NCI-H82 (cell line): ENCODE data around the gene LRCH1.
"Not testable (repeated sequence)": the region's sequence is repeated elsewhere in the genome, so short reads cannot be mapped to it uniquely, and the experiment has no call there.

Experiments
- DNase-seq: peaks from one replicate; lab custom pipeline; 2025; lab: John Stamatoyannopoulos, UW

The LRCH1 gene

DNA sequence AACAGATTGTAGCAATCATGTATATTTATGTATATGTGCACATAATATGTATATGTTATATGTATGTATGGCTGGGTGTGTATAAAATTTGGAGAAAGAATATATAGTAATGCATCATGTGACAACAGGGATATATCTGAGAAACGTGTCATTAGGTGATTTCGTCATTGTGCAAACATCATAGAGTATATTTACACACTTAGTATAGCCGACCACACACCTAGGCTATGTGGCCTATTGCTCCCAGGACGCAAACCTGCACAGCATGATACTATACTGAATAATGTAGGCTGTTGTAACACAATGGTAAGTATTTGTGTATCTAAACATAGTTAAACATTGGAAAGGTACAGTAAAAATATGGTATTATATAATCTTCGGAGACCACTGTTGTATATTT is 200.2 kb downstream of the LRCH1 start:
- no peak for DNase-seq

GRCh38 chr13:46753917-46754316 is 200.9 kb downstream of the LRCH1 start:
- DNase-seq, result peak; percentile 30

DNA sequence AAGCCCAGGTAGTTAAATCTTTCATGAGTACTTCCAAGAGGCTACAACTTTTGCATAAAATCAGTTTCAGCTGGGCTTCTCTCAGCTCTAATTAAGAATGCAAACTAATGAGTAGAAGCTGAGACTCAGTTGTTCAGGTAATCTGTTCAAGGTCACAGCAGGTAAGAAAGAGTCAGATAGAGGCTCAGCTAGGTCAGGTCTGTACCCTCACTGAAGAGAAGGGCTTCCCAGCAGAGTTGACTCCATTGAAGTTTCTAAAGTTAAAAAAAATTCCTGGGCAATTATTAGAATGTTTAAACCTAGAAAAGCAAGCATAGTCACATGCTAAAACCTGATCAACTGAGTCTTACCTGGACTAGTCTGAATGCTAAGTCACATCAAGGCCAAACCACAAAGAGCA is 201.8 kb downstream of the LRCH1 start:
- DNase-seq, result no peak

DNA sequence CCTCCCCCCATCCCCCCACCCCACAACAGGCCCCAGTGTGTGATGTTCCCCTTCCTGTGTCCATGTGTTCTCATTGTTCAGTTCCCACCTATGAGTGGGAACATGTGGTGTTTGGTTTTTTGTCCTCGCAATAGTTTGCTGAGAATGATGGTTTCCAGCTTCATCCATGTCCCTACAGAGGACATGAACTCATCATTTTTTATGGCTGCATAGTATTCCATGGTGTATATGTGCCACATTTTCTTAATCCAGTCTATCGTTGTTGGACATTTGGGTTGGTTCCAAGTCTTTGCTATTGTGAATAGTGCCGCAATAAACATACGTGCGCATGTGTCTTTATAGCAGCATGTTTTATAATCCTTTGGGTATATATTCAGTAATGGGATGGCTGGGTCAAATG is 202.5 kb downstream of the LRCH1 start:
- DNase-seq, result not testable (repeated sequence)

GRCh38 chr13:46756977-46757376 is 204.0 kb downstream of the LRCH1 start:
- no peak for DNase-seq

- DNase-seq, result no peak
These were observed 204.7 kb downstream of the LRCH1 start for GRCh38 chr13:46757640-46758039.

GRCh38 chr13:46759846-46760245 is 206.9 kb downstream of the LRCH1 start:
- no peak for DNase-seq

DNA sequence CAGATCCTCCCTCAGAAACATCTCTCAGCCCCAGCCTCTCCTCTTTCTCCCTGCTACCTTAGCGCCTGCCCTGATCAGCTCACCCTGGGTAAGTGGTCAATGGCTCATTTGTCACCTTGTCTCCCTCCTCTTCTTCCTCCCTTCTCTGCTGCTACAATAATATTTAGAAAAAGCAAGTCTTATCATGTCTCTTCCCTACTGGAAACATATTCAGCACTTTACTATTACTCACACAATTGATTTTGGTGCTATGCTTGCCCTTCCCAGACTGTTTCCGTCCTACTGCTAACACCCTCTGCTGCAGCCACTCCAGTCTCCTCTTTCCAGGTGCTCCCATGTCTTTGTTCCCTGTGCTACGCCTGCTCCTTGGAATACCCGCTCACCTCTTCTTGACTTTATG is 208.2 kb downstream of the LRCH1 start:
- DNase-seq, result no peak

DNA sequence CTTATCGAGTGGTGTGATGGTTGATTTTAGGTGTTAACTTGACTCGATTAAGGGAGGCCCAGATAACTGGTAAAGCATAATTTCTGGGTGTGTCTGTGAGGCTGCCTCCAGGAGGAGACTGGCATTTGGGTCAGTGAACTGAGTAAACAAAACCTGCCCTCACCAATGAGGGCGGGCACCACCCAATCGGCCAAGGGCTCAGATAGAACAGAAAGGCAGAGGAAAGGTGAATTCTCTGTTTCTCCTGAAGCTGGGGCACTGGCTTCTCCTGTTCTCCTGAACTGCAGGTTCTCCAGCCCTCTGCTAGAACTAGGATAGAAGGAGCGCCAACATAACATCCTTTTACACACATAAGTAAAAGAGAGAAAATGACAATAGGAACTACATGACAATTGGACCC is 208.9 kb downstream of the LRCH1 start:
- no peak for DNase-seq

DNA sequence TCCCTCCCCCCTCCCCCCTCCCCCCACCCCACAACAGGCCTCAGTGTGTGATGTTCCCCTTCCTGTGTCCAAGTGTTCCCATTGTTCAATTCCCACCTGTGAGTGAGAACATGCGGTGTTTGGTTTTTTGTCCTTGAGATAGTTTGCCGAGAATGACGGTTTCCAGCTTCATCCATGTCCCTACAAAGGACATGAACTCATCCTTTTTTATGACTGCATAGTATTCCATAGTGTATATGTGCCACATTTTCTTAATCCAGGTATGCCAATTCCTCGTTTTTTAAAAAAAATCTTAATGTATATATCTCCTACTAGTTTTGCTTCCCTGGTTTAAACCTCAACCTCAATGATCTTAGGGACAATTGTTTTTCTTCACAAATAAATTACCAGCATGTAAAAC is 217.0 kb downstream of the LRCH1 start:
- DNase-seq, result not testable (repeated sequence)

DNA sequence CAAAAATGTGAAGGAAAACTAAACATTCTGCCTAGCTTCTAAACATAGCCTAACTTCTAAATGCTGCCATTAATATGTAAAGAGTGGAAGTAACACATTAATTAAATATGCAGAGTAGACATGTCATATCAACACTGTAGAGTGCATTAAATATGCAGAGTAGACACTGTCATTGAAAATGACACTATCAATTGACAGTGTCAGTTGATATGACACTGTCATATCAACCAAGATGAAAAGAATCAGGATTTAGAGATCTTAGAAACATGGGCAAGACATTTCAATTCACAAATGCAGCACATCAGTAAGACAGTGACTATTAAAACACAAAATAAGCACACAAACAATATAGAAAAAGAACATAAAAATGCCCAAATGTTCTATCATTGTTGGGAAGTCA is 218.7 kb downstream of the LRCH1 start:
- DNase-seq, result no peak

GRCh38 chr13:46773541-46773940 is 220.6 kb downstream of the LRCH1 start:
- peak; percentile 79 for DNase-seq

DNA sequence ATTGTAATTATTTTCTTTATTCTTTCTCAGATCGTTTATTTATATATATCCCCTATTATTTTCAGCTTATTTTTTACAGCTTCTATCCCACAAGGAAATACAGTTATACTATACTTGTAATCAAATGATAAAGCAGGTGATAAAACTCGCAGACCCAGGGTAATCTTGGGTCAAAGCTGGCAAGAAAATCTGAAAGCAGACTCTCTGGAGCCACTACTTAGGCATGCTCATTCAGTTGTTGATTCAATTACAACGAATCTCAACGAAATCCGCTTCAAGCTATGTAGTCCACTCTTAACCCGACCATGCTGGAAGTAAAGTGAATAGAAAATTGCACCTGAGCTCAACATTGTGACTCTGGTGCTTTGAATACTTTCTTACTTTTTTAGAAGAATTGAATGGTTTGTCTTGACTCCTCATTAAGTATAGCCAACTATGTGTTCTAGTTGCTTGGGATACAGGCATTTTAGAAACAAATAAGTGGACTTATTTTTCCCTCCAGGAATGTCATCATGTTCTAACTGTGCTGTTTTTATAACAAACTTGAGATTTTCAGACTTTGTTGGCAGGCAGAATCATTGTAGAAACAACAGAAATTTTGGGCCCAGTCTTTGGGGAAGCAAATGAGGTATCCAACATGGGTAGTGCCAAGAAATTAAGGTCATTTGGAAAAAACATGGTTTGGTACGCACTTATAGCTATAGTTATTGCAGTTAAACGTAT is 222.6 kb downstream of the LRCH1 start:
- DNase-seq, result peak; percentile 81

DNA sequence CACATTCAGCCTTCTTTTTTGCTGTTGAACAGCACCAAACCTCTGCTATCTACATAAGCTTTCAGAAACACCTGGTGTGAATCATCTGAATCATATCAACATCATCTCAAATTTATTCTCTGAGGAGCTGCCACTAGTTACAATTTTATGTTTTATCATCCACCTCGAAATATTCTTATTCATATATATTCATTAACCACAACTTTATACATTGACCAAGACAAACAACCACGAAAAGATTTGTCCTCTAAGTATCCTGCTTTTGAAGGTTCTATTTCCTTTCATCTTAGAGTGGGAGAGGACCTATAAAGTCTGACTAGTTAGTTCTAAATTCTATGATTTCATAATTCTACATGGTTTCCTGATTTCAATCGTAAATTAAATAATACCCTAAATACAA is 225.1 kb downstream of the LRCH1 start:
- no peak for DNase-seq

GRCh38 chr13:46778890-46779289 is 225.9 kb downstream of the LRCH1 start:
- DNase-seq, result no peak

DNA sequence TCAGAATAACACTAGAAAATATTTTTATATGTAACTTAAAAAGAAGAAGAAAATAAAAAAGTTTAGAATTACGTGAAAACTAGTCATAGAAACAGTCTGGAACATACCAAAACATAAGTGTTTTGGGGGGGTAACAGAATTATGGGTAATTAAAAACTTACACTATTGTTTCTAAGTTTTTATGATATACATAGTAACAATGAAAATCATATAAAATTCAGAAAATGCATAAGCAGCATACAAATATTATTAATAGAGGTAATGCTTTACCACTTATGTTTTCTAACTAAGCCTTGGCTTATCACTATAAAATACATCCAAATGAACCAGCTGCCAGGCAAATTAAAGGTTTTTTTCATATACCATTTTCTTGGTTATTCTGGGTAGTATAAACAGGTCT is 229.1 kb downstream of the LRCH1 start:
- DNase-seq, result no peak

DNA sequence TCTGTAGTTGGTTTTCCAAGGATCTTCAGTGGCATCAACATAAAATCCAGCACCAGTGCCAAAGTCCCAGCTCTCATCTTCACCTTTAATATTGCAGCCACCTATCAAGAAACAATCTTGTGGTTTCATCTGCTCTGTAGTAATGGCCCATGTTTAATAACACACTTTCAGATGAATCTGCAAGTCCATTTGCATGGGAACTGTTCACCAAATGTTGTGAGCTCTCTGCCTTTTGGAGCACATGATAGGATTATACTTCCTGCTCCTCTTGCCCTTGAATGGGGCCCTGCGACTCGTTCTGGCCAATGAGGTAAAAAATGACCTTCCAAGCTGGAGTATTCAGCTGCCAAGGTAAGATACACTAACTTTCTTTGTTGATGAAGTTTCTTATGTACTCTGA is 229.7 kb downstream of the LRCH1 start:
- no peak for DNase-seq

DNA sequence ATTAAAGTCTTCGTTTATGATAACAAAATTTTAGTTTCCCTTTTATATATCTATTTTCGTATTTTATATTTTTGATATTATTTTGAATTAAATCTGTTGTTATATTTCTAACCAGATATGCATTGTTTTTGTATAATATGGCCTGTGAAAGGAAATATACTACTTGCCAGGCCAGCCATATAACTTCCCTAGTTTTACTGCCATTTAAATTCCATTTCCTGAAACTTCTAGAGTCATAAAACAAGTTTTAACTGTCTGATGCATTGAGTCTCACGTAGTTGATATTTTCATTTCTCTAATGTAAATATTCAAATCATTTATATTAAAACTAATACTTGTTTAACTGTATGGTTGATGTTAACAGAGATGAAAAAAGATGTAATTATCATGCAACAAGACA is 230.5 kb downstream of the LRCH1 start:
- no peak for DNase-seq

DNA sequence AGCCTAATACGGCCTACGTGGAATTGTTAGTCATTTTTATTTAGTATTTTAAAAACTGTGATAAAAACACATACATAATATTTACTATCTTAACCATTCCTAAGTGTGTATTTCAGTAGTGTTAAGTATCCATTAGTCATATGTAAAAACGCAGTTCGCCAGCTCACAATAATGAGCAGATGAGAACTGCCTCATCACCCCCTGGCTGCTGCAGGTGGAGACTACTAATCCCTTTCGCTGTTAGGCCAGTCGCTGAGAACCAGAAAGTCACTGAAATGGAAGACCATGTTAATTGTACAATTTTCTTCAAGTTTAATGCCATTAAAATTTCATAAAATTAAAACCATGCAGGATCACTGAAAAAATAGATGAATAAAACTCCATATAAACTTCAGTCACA is 242.4 kb downstream of the LRCH1 start:
- DNase-seq, result peak; percentile 94

GRCh38 chr13:46796129-46796514 is 243.2 kb downstream of the LRCH1 start:
- peak; percentile 69 for DNase-seq

DNA sequence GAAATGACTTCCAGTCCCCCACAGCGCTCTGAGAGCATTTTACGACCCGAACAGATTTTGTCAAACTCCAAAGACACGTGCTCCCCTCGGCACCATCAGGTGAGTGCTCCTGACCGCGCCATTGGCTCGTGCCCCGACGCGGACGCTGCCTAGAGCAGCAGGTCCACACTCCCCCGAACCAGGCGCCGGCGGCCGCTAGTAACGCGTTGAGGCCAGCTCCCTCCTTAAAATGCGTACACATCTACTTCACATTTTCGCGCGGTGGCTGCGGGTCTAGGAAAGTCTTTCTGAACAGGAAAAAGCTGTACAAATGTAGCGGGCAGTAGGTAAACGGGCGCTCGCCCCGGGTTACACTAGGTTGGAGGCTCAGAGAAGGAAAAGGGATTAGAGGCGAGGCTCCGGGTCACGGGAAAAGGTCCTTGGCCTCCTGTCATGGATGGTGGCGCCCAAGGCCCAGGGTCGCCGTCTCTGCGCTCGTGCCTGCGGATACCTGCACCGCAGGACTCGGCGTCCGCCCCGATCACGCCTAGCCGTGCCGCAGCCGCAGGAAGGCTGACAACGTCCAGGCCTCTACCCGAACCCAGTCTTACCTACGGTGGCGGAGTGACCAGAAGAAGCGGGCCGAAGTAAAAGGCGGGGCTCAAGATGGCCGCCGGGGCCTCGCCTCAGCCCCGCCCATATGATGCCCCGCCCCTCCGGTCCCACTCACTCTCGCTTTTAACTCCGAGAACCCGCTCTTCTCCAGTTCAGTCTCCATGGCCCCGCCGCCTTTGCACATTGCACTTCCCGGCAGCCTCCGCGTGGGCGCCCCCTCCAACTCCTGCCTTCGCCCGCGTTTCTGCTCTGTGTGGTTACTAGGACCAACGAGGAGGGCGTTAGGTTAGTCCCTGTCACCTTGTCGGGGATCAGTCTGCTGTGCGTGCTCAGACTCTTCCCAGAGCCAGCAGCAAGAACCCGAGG is 243.8 kb downstream of the LRCH1 start, which contains the start of gene ESD:
Gene ESD, minus strand, starts transcription at position 647 of the 960 bp plus-strand sequence. CDS start 5,748 bp downstream, outside the sequence.
- DNase-seq, result peak; percentile 99

- DNase-seq, result peak; percentile 68
These were observed 244.7 kb downstream of the LRCH1 start for GRCh38 chr13:46797501-46798237.
